GM23338 (cell line): ENCODE data around the gene ZHX3. TPM values are rescaled to one million over a fixed set of nuclear protein-coding genes. Genes with fewer than 3 reads are reported as not detected.

Experiments
- ATAC-seq: fragments of 200-7000 bp; cut with Tn5 transposase; 3 replicates; pipeline ENCODE4 v1.9.1; 2020
- DNase-seq: peaks from one replicate; pipeline ENCODE4 v3.0.0-alpha.2; 2015; ENCODE audit warnings: low spot score
- H2AFZ ChIP-seq: fragments of 200-600 bp; sonication (generic); 2 replicates; pipeline ENCODE4 v1.8.0; 2016; ENCODE audit warnings: antibody characterized with exemption, mild to moderate bottlenecking, moderate library complexity
- H3F3A ChIP-seq: fragments of 200-600 bp; sonication (generic); replicated peaks from 2 replicates; pipeline ENCODE4 v1.8.0; 2017; ENCODE audit warnings: antibody characterized with exemption, mixed run types, low read depth
- H3K27ac ChIP-seq: fragments of 200-600 bp; sonication (generic); 2 replicates; pipeline ENCODE4 v1.6.1; 2016; ENCODE audit warnings: low read depth
- H3K27me3 ChIP-seq: fragments of 200-600 bp; sonication (generic); 2 replicates; pipeline ENCODE4 v1.8.0; 2016; ENCODE audit warnings: mild to moderate bottlenecking, mixed run types, moderate library complexity; ENCODE audit not compliant: insufficient read depth
- H3K36me3 ChIP-seq: fragments of 200-600 bp; sonication (generic); 2 replicates; pipeline ENCODE4 v1.8.0; 2016; ENCODE audit warnings: mild to moderate bottlenecking; ENCODE audit not compliant: insufficient read depth
- H3K4me1 ChIP-seq: fragments of 200-600 bp; sonication (generic); 2 replicates; pipeline ENCODE4 v1.8.0; 2016; ENCODE audit warnings: mild to moderate bottlenecking, moderate library complexity; ENCODE audit not compliant: insufficient read depth
- H3K4me2 ChIP-seq: fragments of 200-600 bp; sonication (generic); 2 replicates; pipeline ENCODE4 v1.7.1; 2017; ENCODE audit warnings: mixed run types
- H3K4me3 ChIP-seq: fragments of 200-600 bp; sonication (generic); 2 replicates; pipeline ENCODE4 v1.6.1; 2016; ENCODE audit warnings: mixed run types
- H3K79me2 ChIP-seq: fragments of 200-600 bp; sonication (generic); replicated peaks from 2 replicates; pipeline ENCODE4 v1.8.0; 2017; ENCODE audit warnings: mild to moderate bottlenecking; ENCODE audit not compliant: insufficient read depth
- H3K9me2 ChIP-seq: fragments of 200-600 bp; sonication (generic); 2 replicates; pipeline ENCODE4 v1.8.0; 2017; ENCODE audit not compliant: insufficient read depth
- H4K20me1 ChIP-seq: fragments of 200-600 bp; sonication (generic); replicated peaks from 2 replicates; pipeline ENCODE4 v1.8.0; 2017; ENCODE audit warnings: mild to moderate bottlenecking; ENCODE audit not compliant: insufficient read depth
- H3K27ac Mint-ChIP-seq: 2 replicates; pipeline ENCODE4 v1.8.0; 2020; ENCODE audit warnings: inconsistent platforms, mild to moderate bottlenecking, moderate library complexity, mixed read lengths
- H3K27me3 Mint-ChIP-seq: 3 replicates; pipeline ENCODE4 v1.8.0; 2022; ENCODE audit warnings: low read depth, mild to moderate bottlenecking, moderate library complexity, mixed read lengths, inconsistent platforms; ENCODE audit not compliant: insufficient read depth, poor library complexity
- H3K36me3 Mint-ChIP-seq: 3 replicates; pipeline ENCODE4 v1.8.0; 2021; ENCODE audit warnings: low read depth, mild to moderate bottlenecking, inconsistent platforms, moderate library complexity, mixed read lengths
- H3K4me1 Mint-ChIP-seq: 3 replicates; pipeline ENCODE4 v1.8.0; 2020; ENCODE audit warnings: mild to moderate bottlenecking, inconsistent platforms, mixed read lengths
- H3K4me3 Mint-ChIP-seq: 3 replicates; pipeline ENCODE4 v1.8.0; 2021; ENCODE audit warnings: moderate library complexity, mild to moderate bottlenecking, inconsistent platforms, mixed read lengths
- H3K9me3 Mint-ChIP-seq: 3 replicates; pipeline ENCODE4 v1.8.0; 2020; ENCODE audit warnings: moderate library complexity, mild to moderate bottlenecking, inconsistent platforms, mixed read lengths
- EZH2 ChIP-seq: fragments of 200-600 bp; sonication (generic); IDR thresholded peaks from one replicate; pipeline ENCODE4 v1.8.0; 2017; ENCODE audit warnings: antibody characterized with exemption, mild to moderate bottlenecking, low read depth; ENCODE audit not compliant: unreplicated experiment
- EZH2phosphoT487 ChIP-seq: fragments of 200-600 bp; sonication (generic); IDR thresholded peaks from one replicate; pipeline ENCODE4 v1.8.1; 2018; ENCODE audit warnings: antibody characterized with exemption; ENCODE audit not compliant: unreplicated experiment
- NANOG ChIP-seq: IDR thresholded peaks from 2 replicates; pipeline ENCODE4 v1.6.1; 2016; ENCODE audit warnings: antibody characterized with exemption, borderline replicate concordance
- POLR2AphosphoS5 ChIP-seq: IDR thresholded peaks from 2 replicates; pipeline ENCODE4 v1.6.1; 2016; ENCODE audit warnings: antibody characterized with exemption, low read depth
- STAT1 ChIP-seq: IDR thresholded peaks from one replicate; pipeline ENCODE4 v1.6.1; 2016; ENCODE audit warnings: antibody characterized with exemption; ENCODE audit not compliant: unreplicated experiment
- ZNF114 ChIP-seq: fragments of 250-450 bp; sonication (Bioruptor Pico); IDR thresholded peaks from 2 replicates; pipeline ENCODE4 v1.5.0; 2020; ENCODE audit warnings: mild to moderate bottlenecking, moderate library complexity
- ZNF331 ChIP-seq: fragments of 250-450 bp; sonication (Bioruptor Pico); IDR thresholded peaks from 2 replicates; pipeline ENCODE4 v1.5.0; 2020; ENCODE audit warnings: low read depth, mild to moderate bottlenecking, moderate library complexity
- polyA plus RNA-seq: library from polyadenylated mRNA; unstranded; fragments of >200 nt; fragmentation: Nextera tagmentation; extraction: Ambion mirVana; gene quantifications from 2 replicates; pipeline ENCODE4 v1.2.1, GENCODE V29; 2016
- total RNA-seq: library from RNA; depleted of rRNA; stranded (reverse); fragments of >200 nt; shearing (Covaris generic); gene quantifications from 2 replicates; pipeline ENCODE4 v1.2.3, GENCODE V29; 2014
- TF ChIP-seq, protein P1 (sequence below): IDR thresholded peaks from one replicate; pipeline ENCODE4 v1.6.1; 2018; ENCODE audit warnings: antibody characterized with exemption; ENCODE audit not compliant: unreplicated experiment
- TF ChIP-seq, protein P2 (sequence below), 2 experiments: fragments of 200-600 bp in 1 of 2; sonication (generic) in 1 of 2; conservative IDR thresholded peaks; 2 replicates each; pipeline versions ENCODE4 v1.5.1 to v1.6.1; 2016 to 2017; ENCODE audit warnings: antibody characterized with exemption in 2 of 2, low read depth in 2 of 2, mild to moderate bottlenecking in 2 of 2, moderate library complexity in 1 of 2
- TF ChIP-seq, protein P3 (sequence below): fragments of 250-450 bp; sonication (Bioruptor Pico); IDR thresholded peaks from 2 replicates; pipeline ENCODE4 v1.5.0; 2020; ENCODE audit warnings: mild to moderate bottlenecking, moderate library complexity
- TF ChIP-seq, protein P4 (sequence below): IDR thresholded peaks from 2 replicates; pipeline ENCODE4 v1.6.1; 2016; ENCODE audit warnings: antibody characterized with exemption

ZHX3 gene
- total and polyA plus RNA-seq, 2 experiments from 2014 or later = 1.7 to 2.8 TPM

DNA sequence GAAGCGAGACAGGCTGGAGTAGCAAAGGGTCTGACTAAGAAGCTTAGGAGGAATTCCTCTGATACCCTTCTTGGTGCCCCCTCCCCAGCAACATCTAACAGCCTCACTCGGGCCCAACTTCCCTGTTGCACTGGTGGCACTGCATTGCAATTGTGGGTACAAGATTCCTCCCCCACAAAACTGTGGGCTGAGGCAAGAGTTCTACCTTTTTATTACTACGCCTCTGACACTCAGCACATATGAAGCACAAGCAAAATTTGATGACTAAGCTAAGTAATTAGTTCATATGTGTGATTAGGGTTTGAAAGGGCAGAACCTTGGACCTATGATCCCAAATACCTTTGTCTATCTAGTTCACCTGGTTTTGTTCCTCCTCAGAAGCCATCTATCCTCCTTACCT, 83.5 kb downstream of the ZHX3 start:
- Mint-ChIP-seq H3K27me3 (peaks cover 3% of the 10 kb centered on the region), H3K9me3 (no peaks in the 10 kb centered on the region), H3K4me1 (no peaks in the 10 kb centered on the region), H3K4me3 (no peak overlapping the region), H3K36me3 (no peaks in the 10 kb centered on the region), H3K27ac (no peak overlapping the region)
- H4K20me1 ChIP-seq = no peaks in the 10 kb centered on the region
- H3K9me2 ChIP-seq = no peaks in the 10 kb centered on the region
- H3K4me2 ChIP-seq = no peak overlapping the region
- H3K4me1 ChIP-seq = no peaks in the 10 kb centered on the region
- H3K4me3 ChIP-seq = no peak overlapping the region
- no peak overlapping the region for H3K27ac ChIP-seq
- no peak for DNase-seq
- TF ChIP-seq, protein P1, sequence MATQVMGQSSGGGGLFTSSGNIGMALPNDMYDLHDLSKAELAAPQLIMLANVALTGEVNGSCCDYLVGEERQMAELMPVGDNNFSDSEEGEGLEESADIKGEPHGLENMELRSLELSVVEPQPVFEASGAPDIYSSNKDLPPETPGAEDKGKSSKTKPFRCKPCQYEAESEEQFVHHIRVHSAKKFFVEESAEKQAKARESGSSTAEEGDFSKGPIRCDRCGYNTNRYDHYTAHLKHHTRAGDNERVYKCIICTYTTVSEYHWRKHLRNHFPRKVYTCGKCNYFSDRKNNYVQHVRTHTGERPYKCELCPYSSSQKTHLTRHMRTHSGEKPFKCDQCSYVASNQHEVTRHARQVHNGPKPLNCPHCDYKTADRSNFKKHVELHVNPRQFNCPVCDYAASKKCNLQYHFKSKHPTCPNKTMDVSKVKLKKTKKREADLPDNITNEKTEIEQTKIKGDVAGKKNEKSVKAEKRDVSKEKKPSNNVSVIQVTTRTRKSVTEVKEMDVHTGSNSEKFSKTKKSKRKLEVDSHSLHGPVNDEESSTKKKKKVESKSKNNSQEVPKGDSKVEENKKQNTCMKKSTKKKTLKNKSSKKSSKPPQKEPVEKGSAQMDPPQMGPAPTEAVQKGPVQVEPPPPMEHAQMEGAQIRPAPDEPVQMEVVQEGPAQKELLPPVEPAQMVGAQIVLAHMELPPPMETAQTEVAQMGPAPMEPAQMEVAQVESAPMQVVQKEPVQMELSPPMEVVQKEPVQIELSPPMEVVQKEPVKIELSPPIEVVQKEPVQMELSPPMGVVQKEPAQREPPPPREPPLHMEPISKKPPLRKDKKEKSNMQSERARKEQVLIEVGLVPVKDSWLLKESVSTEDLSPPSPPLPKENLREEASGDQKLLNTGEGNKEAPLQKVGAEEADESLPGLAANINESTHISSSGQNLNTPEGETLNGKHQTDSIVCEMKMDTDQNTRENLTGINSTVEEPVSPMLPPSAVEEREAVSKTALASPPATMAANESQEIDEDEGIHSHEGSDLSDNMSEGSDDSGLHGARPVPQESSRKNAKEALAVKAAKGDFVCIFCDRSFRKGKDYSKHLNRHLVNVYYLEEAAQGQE = no peak
- TF ChIP-seq ZNF114 = no peak
- TF ChIP-seq, protein P2, sequence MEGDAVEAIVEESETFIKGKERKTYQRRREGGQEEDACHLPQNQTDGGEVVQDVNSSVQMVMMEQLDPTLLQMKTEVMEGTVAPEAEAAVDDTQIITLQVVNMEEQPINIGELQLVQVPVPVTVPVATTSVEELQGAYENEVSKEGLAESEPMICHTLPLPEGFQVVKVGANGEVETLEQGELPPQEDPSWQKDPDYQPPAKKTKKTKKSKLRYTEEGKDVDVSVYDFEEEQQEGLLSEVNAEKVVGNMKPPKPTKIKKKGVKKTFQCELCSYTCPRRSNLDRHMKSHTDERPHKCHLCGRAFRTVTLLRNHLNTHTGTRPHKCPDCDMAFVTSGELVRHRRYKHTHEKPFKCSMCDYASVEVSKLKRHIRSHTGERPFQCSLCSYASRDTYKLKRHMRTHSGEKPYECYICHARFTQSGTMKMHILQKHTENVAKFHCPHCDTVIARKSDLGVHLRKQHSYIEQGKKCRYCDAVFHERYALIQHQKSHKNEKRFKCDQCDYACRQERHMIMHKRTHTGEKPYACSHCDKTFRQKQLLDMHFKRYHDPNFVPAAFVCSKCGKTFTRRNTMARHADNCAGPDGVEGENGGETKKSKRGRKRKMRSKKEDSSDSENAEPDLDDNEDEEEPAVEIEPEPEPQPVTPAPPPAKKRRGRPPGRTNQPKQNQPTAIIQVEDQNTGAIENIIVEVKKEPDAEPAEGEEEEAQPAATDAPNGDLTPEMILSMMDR (conservative IDR thresholded peaks at IDR 0.05; ENCODE audit: low read depth in 2 of 2) = no peak
- no peak for TF ChIP-seq NANOG
- no peak for TF ChIP-seq ZNF331 (CRISPR knock-in tag)
- TF ChIP-seq, protein P3, sequence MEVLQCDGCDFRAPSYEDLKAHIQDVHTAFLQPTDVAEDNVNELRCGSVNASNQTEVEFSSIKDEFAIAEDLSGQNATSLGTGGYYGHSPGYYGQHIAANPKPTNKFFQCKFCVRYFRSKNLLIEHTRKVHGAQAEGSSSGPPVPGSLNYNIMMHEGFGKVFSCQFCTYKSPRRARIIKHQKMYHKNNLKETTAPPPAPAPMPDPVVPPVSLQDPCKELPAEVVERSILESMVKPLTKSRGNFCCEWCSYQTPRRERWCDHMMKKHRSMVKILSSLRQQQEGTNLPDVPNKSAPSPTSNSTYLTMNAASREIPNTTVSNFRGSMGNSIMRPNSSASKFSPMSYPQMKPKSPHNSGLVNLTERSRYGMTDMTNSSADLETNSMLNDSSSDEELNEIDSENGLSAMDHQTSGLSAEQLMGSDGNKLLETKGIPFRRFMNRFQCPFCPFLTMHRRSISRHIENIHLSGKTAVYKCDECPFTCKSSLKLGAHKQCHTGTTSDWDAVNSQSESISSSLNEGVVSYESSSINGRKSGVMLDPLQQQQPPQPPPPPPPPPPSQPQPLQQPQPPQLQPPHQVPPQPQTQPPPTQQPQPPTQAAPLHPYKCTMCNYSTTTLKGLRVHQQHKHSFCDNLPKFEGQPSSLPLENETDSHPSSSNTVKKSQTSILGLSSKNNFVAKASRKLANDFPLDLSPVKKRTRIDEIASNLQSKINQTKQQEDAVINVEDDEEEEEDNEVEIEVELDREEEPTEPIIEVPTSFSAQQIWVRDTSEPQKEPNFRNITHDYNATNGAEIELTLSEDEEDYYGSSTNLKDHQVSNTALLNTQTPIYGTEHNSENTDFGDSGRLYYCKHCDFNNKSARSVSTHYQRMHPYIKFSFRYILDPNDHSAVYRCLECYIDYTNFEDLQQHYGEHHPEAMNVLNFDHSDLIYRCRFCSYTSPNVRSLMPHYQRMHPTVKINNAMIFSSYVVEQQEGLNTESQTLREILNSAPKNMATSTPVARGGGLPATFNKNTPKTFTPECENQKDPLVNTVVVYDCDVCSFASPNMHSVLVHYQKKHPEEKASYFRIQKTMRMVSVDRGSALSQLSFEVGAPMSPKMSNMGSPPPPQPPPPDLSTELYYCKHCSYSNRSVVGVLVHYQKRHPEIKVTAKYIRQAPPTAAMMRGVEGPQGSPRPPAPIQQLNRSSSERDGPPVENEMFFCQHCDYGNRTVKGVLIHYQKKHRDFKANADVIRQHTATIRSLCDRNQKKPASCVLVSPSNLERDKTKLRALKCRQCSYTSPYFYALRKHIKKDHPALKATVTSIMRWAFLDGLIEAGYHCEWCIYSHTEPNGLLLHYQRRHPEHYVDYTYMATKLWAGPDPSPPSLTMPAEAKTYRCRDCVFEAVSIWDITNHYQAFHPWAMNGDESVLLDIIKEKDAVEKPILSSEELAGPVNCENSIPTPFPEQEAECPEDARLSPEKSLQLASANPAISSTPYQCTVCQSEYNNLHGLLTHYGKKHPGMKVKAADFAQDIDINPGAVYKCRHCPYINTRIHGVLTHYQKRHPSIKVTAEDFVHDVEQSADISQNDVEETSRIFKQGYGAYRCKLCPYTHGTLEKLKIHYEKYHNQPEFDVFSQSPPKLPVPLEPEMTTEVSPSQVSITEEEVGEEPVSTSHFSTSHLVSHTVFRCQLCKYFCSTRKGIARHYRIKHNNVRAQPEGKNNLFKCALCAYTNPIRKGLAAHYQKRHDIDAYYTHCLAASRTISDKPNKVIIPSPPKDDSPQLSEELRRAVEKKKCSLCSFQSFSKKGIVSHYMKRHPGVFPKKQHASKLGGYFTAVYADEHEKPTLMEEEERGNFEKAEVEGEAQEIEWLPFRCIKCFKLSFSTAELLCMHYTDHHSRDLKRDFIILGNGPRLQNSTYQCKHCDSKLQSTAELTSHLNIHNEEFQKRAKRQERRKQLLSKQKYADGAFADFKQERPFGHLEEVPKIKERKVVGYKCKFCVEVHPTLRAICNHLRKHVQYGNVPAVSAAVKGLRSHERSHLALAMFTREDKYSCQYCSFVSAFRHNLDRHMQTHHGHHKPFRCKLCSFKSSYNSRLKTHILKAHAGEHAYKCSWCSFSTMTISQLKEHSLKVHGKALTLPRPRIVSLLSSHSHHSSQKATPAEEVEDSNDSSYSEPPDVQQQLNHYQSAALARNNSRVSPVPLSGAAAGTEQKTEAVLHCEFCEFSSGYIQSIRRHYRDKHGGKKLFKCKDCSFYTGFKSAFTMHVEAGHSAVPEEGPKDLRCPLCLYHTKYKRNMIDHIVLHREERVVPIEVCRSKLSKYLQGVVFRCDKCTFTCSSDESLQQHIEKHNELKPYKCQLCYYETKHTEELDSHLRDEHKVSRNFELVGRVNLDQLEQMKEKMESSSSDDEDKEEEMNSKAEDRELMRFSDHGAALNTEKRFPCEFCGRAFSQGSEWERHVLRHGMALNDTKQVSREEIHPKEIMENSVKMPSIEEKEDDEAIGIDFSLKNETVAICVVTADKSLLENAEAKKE (CRISPR knock-in tag) = no peak
- TF ChIP-seq EZH2 = no peak
- TF ChIP-seq, protein P4, sequence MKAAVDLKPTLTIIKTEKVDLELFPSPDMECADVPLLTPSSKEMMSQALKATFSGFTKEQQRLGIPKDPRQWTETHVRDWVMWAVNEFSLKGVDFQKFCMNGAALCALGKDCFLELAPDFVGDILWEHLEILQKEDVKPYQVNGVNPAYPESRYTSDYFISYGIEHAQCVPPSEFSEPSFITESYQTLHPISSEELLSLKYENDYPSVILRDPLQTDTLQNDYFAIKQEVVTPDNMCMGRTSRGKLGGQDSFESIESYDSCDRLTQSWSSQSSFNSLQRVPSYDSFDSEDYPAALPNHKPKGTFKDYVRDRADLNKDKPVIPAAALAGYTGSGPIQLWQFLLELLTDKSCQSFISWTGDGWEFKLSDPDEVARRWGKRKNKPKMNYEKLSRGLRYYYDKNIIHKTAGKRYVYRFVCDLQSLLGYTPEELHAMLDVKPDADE = no peak
- no peak for TF ChIP-seq EZH2phosphoT487
- TF ChIP-seq STAT1 = no peak
- no peak for TF ChIP-seq POLR2AphosphoS5
- no peaks in the 10 kb centered on the region for H3F3A ChIP-seq
- H3K79me2 ChIP-seq = no peaks in the 10 kb centered on the region
- no peak for ATAC-seq
- no peaks in the 10 kb centered on the region for H3K36me3 ChIP-seq
- H2AFZ ChIP-seq = no peak overlapping the region
- H3K27me3 ChIP-seq = no peaks in the 10 kb centered on the region
